ENCODE results near the gene PAK2.
A peak's percentile ranks its signal among the peaks of the same experiment; 100 is the strongest.
"Not testable (repeated sequence)": the region's sequence is repeated elsewhere in the genome, so short reads cannot be mapped to it uniquely, and the experiment has no call there.

Gene PAK2

GRCh38 chr3:196821806-196822355, 82.2 kb downstream of the PAK2 start:
- TF ChIP-seq CTCF (IDR thresholded peaks at IDR 0.05), result no peak
- H3K27ac ChIP-seq, result no peak overlapping the region
- H3K4me3 ChIP-seq, result no peak overlapping the region

DNA sequence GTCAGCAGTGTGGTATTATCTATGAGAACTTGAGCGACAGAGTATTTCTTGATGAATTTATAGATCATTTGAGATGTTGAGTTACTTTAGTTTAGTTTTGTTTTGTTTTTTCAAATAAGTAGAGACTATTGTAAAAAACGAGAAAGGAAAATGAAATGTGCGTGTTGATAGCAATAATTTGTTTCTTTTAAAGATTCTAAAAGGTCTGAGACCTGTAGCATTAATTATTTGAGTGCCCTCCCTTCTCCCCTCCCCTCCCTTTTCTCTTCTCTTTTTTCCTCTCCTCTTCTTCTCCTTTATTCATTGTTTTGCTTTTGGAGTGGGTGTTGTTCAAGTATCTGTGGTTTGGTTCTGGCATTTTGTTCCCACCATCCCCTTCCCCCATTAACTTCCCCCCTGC, 90.0 kb downstream of the PAK2 start:
- not testable (repeated sequence) for H3K27ac ChIP-seq; H3K4me3 ChIP-seq; DNase-seq (ENCODE audit: low spot score)

More at GRCh38 chr3:196821806-196822355, 82.2 kb downstream of the PAK2 start:
- no peak for DNase-seq (ENCODE audit: low spot score)

GRCh38 chr3:196835086-196835485, 95.4 kb downstream of the PAK2 start:
- Histone ChIP-seq H3K4me3 (no peak overlapping the region), H3K27ac (no peak overlapping the region)
- no peak for TF ChIP-seq CTCF (IDR thresholded peaks at IDR 0.05)
- DNase-seq (ENCODE audit: low spot score), result no peak

DNA sequence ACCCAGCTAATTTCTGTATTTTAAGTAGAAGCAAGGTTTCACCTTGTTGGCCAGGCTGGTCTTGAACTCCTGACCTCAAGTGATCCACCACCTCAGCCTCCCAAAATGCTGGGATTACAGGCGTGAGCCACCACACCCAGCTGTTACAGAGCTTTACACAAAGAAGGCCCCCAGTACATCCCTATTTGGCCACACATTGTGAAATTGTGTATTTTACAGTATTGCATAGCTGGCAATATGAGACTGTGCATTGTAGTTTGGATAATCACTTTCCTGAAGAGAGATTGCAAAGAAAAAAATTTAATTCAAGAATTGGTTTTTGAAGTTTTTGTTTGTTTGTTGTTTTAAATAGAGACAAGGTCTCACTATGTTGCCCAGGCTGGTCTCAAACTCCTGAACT, 97.0 kb downstream of the PAK2 start:
- H3K4me3 ChIP-seq; DNase-seq (ENCODE audit: low spot score); H3K27ac ChIP-seq: not testable (repeated sequence)

DNA sequence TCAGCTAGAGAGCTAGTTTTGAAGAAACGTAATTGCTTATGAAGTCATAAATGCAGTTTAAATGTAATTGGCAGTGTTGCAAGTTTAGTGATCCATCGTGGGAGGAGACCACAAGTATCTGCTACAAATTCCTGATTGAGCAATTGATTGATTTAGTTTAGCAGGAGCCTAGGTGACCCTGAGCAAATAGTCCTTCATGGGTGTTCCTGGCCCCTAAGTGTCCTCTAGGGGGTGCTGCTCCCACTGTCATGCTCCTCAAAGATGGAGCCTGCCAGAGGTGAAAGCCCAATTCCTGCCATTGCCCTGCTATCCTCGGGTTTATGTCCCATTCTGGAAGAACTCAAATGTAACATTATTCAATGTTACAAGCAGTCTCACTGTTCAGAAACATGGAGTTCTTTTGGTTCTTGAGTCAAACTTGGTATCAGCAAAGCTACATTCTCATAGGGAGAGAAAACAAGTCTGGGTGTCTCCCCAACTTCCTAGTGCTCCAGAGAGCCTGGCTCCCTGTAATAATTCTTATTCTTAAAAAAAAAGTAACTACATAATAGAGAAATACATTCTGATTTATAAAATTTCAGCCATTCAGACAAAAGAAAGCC, 98.3 kb downstream of the PAK2 start:
- DNase-seq (ENCODE audit: low spot score), result no peak

DNA sequence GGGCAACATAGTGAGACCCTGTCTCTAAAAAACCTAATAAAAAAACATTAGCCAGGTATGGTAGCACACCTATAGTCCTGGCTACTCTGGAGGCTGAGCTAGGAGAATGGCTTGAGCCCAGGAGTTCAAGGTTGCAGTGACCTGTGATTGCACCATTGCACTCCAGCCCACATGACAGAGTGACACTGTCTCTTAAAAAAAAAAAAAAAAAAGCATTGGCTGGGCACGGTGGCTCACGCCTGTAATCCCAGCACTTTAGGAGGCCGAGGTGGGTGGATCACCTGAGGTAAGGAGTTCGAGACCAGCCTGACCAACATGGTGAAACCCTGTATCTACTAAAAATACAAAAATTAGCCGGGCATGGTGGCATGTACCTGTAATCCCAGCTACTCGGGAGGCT, 99.7 kb downstream of the PAK2 start:
- H3K27ac ChIP-seq; H3K4me3 ChIP-seq; DNase-seq (ENCODE audit: low spot score): not testable (repeated sequence)

More for the DNA sequence above, 98.3 kb downstream of the PAK2 start:
- no peak overlapping the region for H3K27ac ChIP-seq
- TF ChIP-seq CTCF (IDR thresholded peaks at IDR 0.05), result peak; percentile 44
- no peak overlapping the region for H3K4me3 ChIP-seq

GRCh38 chr3:196842567-196843434, 103.1 kb downstream of the PAK2 start:
- no peak for TF ChIP-seq CTCF (IDR thresholded peaks at IDR 0.05)
- Histone ChIP-seq H3K27ac (no peak overlapping the region), H3K4me3 (no peak overlapping the region)
- no peak for DNase-seq (ENCODE audit: low spot score)

DNA sequence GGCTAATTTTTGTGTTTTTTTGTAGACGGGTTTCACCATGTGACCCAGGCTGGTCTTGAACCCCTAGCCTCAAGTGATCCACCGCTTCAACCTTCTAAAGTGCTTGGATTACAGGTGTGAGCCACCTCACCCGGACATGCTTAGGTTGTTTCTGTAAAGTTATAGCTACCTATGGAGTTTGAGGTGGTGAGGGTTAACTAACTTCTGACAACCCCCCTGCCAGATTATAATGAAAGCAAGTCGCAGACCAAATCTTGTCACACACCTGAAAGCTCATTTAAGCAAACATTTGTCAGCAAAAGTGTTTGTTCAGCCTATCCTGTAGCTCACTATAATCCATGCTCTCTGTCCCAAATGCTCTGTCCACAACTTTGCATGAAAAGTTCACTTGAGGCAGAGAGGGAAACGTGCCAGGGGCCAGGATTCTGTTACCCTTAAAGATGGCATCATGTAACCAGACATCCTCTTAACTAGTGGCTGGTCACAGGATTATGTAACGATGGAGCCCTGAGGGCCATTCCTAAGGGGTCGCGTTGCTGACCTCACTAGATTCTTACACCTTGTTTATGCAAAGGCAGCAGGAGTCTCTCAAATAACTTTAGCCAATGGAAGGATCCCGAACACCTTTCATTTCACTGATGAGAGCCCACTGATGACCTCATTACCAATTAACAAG, 103.9 kb downstream of the PAK2 start:
- DNase-seq (ENCODE audit: low spot score), result no peak
- Histone ChIP-seq H3K27ac (no peak overlapping the region), H3K4me3 (no peak overlapping the region)
- TF ChIP-seq CTCF (IDR thresholded peaks at IDR 0.05), result no peak

DNA sequence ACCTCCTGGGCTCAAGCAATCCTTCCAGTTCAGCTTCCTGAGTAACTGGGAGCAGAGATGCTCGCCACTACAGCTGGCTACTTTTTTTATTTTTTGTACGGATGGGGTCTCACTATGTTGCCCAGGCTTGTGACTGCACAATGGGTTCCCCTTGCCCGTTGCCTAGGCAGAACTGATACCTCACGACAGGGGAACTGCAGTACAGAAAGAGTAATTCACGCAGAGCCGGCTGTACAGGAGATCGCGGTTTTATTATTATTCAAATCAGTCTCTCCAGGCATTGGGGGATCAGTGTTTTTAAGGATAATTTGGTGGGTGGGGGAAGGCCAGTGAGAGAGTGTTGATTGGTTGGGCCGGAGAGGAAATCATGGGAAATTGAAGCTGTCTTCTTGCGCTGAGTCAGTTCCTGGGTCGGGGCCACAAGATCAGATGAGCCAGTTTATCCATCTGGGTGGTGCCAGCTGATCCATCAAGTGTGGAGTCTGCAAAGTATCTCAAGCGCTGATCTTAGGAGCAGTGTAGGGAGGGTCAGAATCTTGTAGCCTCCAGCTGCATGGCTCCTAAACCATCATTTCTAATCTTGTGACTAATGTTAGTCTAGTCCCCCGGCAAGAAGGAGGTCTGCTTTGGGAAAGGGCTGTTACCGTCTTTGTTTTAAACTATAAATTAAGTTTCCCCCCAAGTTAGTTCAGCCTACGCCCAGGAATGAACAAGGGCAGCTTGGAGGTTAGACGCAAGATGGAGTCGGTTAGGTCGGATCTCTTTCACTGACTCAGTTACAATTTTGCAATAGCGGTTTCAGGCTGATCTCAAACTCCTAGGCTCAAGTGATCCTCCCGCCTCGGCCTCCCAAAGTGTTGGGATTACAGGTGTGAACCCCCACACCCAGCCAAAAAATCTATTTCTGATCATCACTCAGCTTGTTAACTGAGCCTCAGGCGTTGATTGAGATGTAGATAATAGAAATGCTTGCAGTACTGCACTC, 104.9 kb downstream of the PAK2 start:
- H3K4me3 ChIP-seq; DNase-seq (ENCODE audit: low spot score); H3K27ac ChIP-seq: not testable (repeated sequence)

- H3K27ac ChIP-seq; H3K4me3 ChIP-seq; DNase-seq (ENCODE audit: low spot score): not testable (repeated sequence)
These were observed 108.7 kb downstream of the PAK2 start for GRCh38 chr3:196848375-196848774.
